Ovary (tissue), 9 donors: ENCODE results near the gene DNAL4. TPM values are rescaled to one million over a fixed set of nuclear protein-coding genes. Genes with fewer than 3 reads are reported as not detected.

Experiments used
- DNase-seq, 5 donors: peaks; one replicate each; pipeline ENCODE4 v3.0.0-alpha.2; 2019 to 2020
- H3K27ac ChIP-seq, 2 donors: fragments of 200-600 bp; one replicate each; pipeline versions ENCODE4 v1.5.1 to v1.8.0; 2019 to 2022
- H3K27me3 ChIP-seq: fragments of 200-600 bp; one replicate; pipeline ENCODE4 v1.8.0; 2022
- H3K36me3 ChIP-seq: fragments of 200-600 bp; sonication (generic); one replicate; pipeline ENCODE4 v1.5.1; 2019
- H3K4me1 ChIP-seq: one replicate; pipeline ENCODE4 v1.8.1; 2013; ENCODE audit warnings: mild to moderate bottlenecking, moderate library complexity; ENCODE audit not compliant: insufficient read depth
- H3K4me3 ChIP-seq: fragments of 200-600 bp; sonication (generic); one replicate; pipeline ENCODE4 v1.5.1; 2017
- H3K9me3 ChIP-seq, 2 donors: fragments of 200-600 bp in 1 of 2; sonication (generic) in 1 of 2; one replicate each; pipeline versions ENCODE4 v1.5.1 to v1.8.1; 2013 to 2019; ENCODE audit warnings: mild to moderate bottlenecking in 1 of 2, moderate library complexity in 1 of 2
- EP300 ChIP-seq: sonication (generic); formaldehyde crosslinking; IDR thresholded peaks from one replicate; pipeline ENCODE4 v1.6.1; 2017; ENCODE audit warnings: antibody characterized with exemption
- POLR2A ChIP-seq: fragments of 450-650 bp; IDR thresholded peaks from one replicate; pipeline ENCODE4 v1.6.1; 2017; ENCODE audit warnings: antibody characterized with exemption, mild to moderate bottlenecking, moderate library complexity
- WGBS, 3 donors: extraction: QIAGEN DNeasy Blood & Tissue Kit in 1 of 3; methylation state at CpG; one replicate each; pipeline versions ENCODE4 v1.1.5 to v1.1.7; 2013 to 2017; 5-methylcytosine and 5-hydroxymethylcytosine counted together
- intact Hi-C, 4 donors: fragments of 100-400 bp; cut with DNase I; formaldehyde crosslinking; loops; one replicate each; pipeline versions ENCODE4 v1.11.0 to v1.15.1; 2022 to 2023
- polyA plus RNA-seq, 2 donors: library from polyadenylated mRNA; stranded (reverse); fragments of 200-250 nt in 1 of 2; fragments of 350-450 nt in 1 of 2; fragmentation: Illumina TruSeq in 1 of 2; extraction: RNeasy Lipid Tissue Mini Kit (QIAGEN cat#74804) in 1 of 2; gene quantifications; one replicate each; pipeline ENCODE4 v1.2.3, GENCODE V29; 2013 to 2014
- total RNA-seq, 7 donors: library from RNA; depleted of rRNA in 2 of 7; stranded (reverse); fragments of >200 nt in 2 of 7; fragmentation: NEBNext Ultra II Directional in 3 of 7; extraction: Animal tissue kit (Norgen Biotek cat#: 25700) in 3 of 7; gene quantifications; one replicate each; pipeline versions ENCODE4 v1.1.0 to v1.2.4, GENCODE V29; 2016 to 2023
- TF ChIP-seq, protein P1 (sequence below), 3 donors: fragments of 450-650 bp in 2 of 3; fragments of 200-600 bp in 1 of 3; IDR thresholded peaks; one replicate each; pipeline versions ENCODE4 v1.5.1 to v1.8.0; 2016 to 2022; ENCODE audit warnings: antibody characterized with exemption in 3 of 3, mild to moderate bottlenecking in 1 of 3
- donor health status: DM: no; HTN: no; CAD: no; lungs with moderate emphysema.
- donor health status: DM: no; HTN: no; CAD: no.
- donor health status: Bipolar disorder and iron deficiency.
- donor health status: DM: yes; HTN: yes; CAD: no.
- donor health status: DM: no; HTN: no; CAD: no.
- donor health status: DM: yes; HTN: yes; CAD: no.

The DNAL4 gene
- total and polyA plus RNA-seq, 9 donors, result 12.1 to 26.4 (median 16.3) TPM

GRCh38 chr22:38834991-38835390 lies 41.0 kb upstream of the DNAL4 start:
- Histone ChIP-seq H3K36me3 (no peaks in the 10 kb centered on the region), H3K4me1 (no peaks in the 10 kb centered on the region), H3K4me3 (no peak overlapping the region), H3K27ac (no peak overlapping the region), H3K27me3 (no peaks in the 10 kb centered on the region), H3K9me3 (no peaks in the 10 kb centered on the region)
- TF ChIP-seq, protein P1, sequence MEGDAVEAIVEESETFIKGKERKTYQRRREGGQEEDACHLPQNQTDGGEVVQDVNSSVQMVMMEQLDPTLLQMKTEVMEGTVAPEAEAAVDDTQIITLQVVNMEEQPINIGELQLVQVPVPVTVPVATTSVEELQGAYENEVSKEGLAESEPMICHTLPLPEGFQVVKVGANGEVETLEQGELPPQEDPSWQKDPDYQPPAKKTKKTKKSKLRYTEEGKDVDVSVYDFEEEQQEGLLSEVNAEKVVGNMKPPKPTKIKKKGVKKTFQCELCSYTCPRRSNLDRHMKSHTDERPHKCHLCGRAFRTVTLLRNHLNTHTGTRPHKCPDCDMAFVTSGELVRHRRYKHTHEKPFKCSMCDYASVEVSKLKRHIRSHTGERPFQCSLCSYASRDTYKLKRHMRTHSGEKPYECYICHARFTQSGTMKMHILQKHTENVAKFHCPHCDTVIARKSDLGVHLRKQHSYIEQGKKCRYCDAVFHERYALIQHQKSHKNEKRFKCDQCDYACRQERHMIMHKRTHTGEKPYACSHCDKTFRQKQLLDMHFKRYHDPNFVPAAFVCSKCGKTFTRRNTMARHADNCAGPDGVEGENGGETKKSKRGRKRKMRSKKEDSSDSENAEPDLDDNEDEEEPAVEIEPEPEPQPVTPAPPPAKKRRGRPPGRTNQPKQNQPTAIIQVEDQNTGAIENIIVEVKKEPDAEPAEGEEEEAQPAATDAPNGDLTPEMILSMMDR (IDR thresholded peaks at IDR 0.05), result no peak
- no peak for TF ChIP-seq POLR2A
- TF ChIP-seq EP300, result no peak
- 87 to 96% (median 94%) methylated on average over 5 of the region's 5 CpGs for WGBS, 3 donors
- intact Hi-C loops, result no loop called here
- DNase-seq, result no peak

DNA sequence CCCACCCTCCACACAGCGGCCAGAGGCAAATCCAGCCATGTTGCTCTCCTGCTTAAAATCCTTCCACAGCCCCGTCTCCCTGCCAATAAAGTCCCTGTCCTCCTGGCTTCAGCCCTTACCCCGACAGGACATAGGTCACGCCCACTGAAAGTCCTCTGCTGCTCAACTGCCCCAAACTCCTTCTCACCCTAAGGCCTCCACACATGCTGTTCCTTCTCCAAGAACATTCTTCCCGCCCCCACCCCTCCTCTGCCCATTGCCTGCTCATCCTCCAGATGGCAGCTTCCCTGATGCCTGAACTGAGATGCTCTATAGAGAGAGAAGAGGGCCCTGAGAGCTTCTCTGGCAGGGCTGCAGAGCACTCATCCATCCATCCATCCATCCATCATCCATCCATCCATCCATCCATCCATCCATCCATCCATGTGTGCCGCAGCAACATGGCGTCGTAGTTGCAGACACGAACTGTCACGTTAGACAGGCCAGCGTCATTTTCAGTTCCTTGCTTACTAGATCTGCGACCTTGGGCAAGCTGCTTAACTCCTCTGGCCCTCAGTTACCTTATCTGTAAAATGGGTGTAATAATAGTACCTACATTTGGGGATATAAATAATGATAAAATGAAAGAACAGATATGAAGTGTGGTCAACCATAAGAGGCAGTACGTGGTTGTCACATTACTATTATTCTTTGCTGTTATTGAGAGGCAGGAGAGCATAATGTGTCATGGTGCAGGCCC lies 40.4 kb upstream of the DNAL4 start:
- DNase-seq, result no peak
- Histone ChIP-seq H3K27ac (no peak overlapping the region), H3K4me1 (no peaks in the 10 kb centered on the region), H3K9me3 (no peaks in the 10 kb centered on the region), H3K4me3 (no peak overlapping the region), H3K27me3 (no peaks in the 10 kb centered on the region), H3K36me3 (no peaks in the 10 kb centered on the region)
- intact Hi-C loops, result no loop called here
- TF ChIP-seq, protein P1 (IDR thresholded peaks at IDR 0.05), result no peak
- TF ChIP-seq EP300 (no peak), POLR2A (no peak)
- 85 to 90% (median 90%) methylated on average over 13 of the region's 13 CpGs for WGBS, 3 donors

DNA sequence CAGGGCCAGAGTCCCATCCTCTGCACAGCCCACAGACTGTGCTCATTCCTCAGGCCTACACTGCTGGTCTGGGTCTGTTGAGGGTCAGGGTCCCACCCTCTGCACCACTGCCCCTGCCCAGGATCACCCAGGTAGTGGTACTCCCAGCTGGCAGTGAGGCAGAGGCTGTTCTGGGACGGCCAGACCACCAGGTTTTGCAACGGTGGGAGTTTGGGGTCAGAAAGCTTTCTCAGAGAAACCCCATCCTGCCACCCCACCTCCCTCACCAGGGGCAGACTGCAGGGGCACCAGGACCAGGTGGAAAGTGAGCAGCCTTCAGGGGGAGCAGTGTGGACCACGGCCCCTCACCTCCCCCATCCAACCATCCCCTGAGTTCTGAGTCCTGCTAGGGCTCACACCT lies 39.1 kb upstream of the DNAL4 start:
- Histone ChIP-seq H3K9me3 (no peaks in the 10 kb centered on the region), H3K4me1 (no peaks in the 10 kb centered on the region), H3K27ac (no peak overlapping the region), H3K4me3 (no peak overlapping the region), H3K27me3 (no peaks in the 10 kb centered on the region), H3K36me3 (no peaks in the 10 kb centered on the region)
- intact Hi-C loops, result no loop called here
- DNase-seq, result no peak
- TF ChIP-seq, protein P1 (IDR thresholded peaks at IDR 0.05), result no peak
- TF ChIP-seq EP300 (no peak), POLR2A (no peak)
- WGBS, 3 donors, result 71 to 72% (median 72%) methylated on average over 3 of the region's 3 CpGs

DNA sequence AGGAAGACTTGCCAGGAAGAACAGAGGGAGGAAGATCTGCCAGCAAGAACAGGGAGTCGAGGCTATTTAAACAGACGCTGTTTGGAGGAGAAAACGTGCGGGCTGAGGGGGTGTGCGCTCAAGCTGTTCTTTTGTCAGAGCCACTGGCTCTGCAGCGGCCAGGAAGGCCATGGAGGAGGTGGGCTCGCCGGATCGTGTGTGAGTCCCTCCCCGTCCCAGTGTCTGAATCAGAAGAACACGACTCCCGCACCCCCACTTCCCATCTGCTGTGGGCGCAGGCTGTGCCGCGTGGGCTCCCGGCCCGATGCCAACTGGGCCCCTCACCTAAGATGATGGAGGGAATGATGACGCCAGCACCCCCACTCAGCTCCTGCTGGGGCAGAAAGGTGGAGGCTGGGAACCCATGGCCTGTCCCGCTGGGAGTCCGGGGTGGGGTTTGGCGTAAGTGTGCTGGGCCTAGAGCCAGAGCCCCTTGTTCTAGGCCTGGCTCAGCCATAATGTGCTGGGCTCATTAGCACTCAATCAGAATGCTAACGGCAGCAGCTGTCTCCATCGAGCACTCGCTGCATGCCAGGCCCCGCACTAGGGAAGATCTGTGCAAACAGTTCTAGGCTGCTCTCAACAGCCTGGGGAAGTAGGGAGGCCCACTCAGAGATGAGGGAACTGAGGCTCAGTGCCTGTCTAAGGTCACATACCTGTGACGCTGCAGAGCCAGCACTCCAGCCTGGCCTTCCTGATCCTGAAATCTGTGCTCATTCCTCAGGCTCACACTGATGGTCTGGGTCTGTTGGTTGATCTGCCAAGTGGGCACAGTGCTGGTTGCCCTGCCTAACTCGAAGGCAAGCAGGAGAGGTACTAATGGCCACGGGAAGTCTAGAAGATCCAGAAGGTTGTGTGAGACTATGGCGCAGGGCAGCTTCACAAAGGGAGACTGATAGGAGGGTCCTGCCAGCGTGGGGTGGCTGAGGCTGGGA lies 38.3 kb upstream of the DNAL4 start:
- no peaks in the 10 kb centered on the region for H3K27me3 ChIP-seq
- H3K27ac ChIP-seq, result no peak overlapping the region
- no peak overlapping the region for H3K4me3 ChIP-seq
- no peak for DNase-seq
- H3K36me3 ChIP-seq, result no peaks in the 10 kb centered on the region
- H3K9me3 ChIP-seq, result no peaks in the 10 kb centered on the region
- 62 to 69% (median 66%) methylated on average over 30 of the region's 30 CpGs for WGBS, 3 donors
- no peaks in the 10 kb centered on the region for H3K4me1 ChIP-seq
- TF ChIP-seq POLR2A, result no peak
- TF ChIP-seq, protein P1 (IDR thresholded peaks at IDR 0.05), result no peak
- TF ChIP-seq EP300, result no peak
- intact Hi-C loops, result no loop called here
